HepG2 (cell line): ENCODE results near the gene FIBCD1. TPM values are rescaled to one million over a fixed set of nuclear protein-coding genes. Genes with fewer than 3 reads are reported as not detected.

ENCODE experiments used
- ATAC-seq: fragments of 200-7000 bp; cut with Tn5 transposase; 3 replicates; pipeline ENCODE4 v1.9.1; 2020; ENCODE audit warnings: mild to moderate bottlenecking, moderate library complexity
- BruUV-seq: library from RNA; stranded (reverse); fragments of 400-500 nt; replicated peaks from 2 replicates; lab custom pipeline; 2021; lab: Mats Ljungman, UMichigan
- CTCF ChIA-PET: fragments of 300-600 bp; formaldehyde crosslinking; extraction: SDS; loops from one replicate; lab custom pipeline; 2021; ENCODE audit warnings: low total read pairs, inconsistent platforms, low intra/inter-chr PET ratio; lab: Yijun Ruan, JAX
- POLR2A ChIA-PET: fragments of 350-600 bp; sonication (Branson Sonifier 250); formaldehyde crosslinking; loops from one replicate; lab custom pipeline; 2020; ENCODE audit warnings: antibody characterized with exemption, inconsistent platforms; lab: Yijun Ruan, JAX
- DNase-seq: peaks from one replicate; pipeline ENCODE4 v3.0.0-alpha.2; 2015; ENCODE audit warnings: low spot score
- FAIRE-seq: peaks from 3 replicates; lab custom pipeline; 2011; peaks lifted over from hg19 to GRCh38; lab: Jason Lieb, UNC
- H2AFZ ChIP-seq: one replicate; pipeline ENCODE4 v1.6.1; 2011; ENCODE audit warnings: low read length, inconsistent platforms
- H3K27ac ChIP-seq: fragments of 300-600 bp; 3 replicates; pipeline ENCODE4 v1.8.0; 2011; ENCODE audit warnings: mixed run types, mild to moderate bottlenecking, mixed read lengths, low read length, inconsistent platforms; ENCODE audit not compliant: insufficient read depth; ENCODE audit errors: extremely low read length
- H3K27me3 ChIP-seq, 2 experiments: fragments of 200-600 bp in 1 of 2; 2 replicates in 1 of 2; 3 replicates in 1 of 2; pipeline versions ENCODE4 v1.6.0 to v1.8.0; 2011; ENCODE audit warnings: low read length in 2 of 2, mild to moderate bottlenecking in 2 of 2, moderate library complexity in 2 of 2, inconsistent platforms in 1 of 2; ENCODE audit not compliant: insufficient read depth in 2 of 2, control insufficient read depth in 1 of 2
- H3K36me3 ChIP-seq, 2 experiments: fragments of 200-600 bp in 1 of 2; replicated peaks in 1 of 2; 2 replicates in 1 of 2; 3 replicates in 1 of 2; pipeline versions ENCODE4 v1.5.1 to v1.8.0; 2011; ENCODE audit warnings: low read length in 2 of 2, inconsistent platforms in 1 of 2; ENCODE audit not compliant: insufficient read depth in 2 of 2, control insufficient read depth in 1 of 2
- H3K4me1 ChIP-seq: 2 replicates; pipeline ENCODE4 v1.5.1; 2012; ENCODE audit warnings: low read length, inconsistent platforms; ENCODE audit not compliant: insufficient read depth
- H3K4me2 ChIP-seq: 2 replicates; pipeline ENCODE4 v1.6.0; 2011; ENCODE audit warnings: low read depth, low read length, inconsistent platforms
- H3K4me3 ChIP-seq, 3 experiments: fragments of 200-600 bp in 1 of 3; sonication (generic), shearing (Covaris generic) in 1 of 3; replicated peaks in 1 of 3; 2 replicates each; pipeline ENCODE4 v1.5.1; 2011 to 2016; ENCODE audit warnings: low read length in 3 of 3, inconsistent platforms in 2 of 3, low read depth in 2 of 3, mild to moderate bottlenecking in 2 of 3, control low read depth in 1 of 3, mixed read lengths in 1 of 3; ENCODE audit not compliant: insufficient read depth in 1 of 3
- H3K79me2 ChIP-seq: one replicate; pipeline ENCODE4 v1.6.1; 2011; ENCODE audit warnings: low read length, inconsistent platforms; ENCODE audit not compliant: insufficient read depth
- H3K9ac ChIP-seq: 2 replicates; pipeline ENCODE4 v1.6.0; 2011; ENCODE audit warnings: mild to moderate bottlenecking, low read depth, low read length, inconsistent platforms; ENCODE audit not compliant: insufficient read depth
- H3K9me3 ChIP-seq: 2 replicates; pipeline ENCODE4 v1.5.1; 2012; ENCODE audit warnings: mild to moderate bottlenecking, low read length
- H4K20me1 ChIP-seq: 2 replicates; pipeline ENCODE4 v1.6.0; 2011; ENCODE audit warnings: inconsistent platforms, mild to moderate bottlenecking, low read length, moderate library complexity; ENCODE audit not compliant: insufficient read depth
- BRD4 ChIP-seq: sonication (generic); formaldehyde crosslinking; IDR thresholded peaks from 2 replicates; pipeline ENCODE4 v1.4.0; 2020; ENCODE audit warnings: missing genetic modification reagents
- HOXA9 ChIP-seq: sonication (generic); formaldehyde crosslinking; IDR thresholded peaks from 2 replicates; pipeline ENCODE4 v1.8.1; 2022; ENCODE audit warnings: missing genetic modification reagents, mild to moderate bottlenecking, moderate library complexity, borderline replicate concordance
- KDM2A ChIP-seq: sonication (generic); formaldehyde crosslinking; IDR thresholded peaks from 2 replicates; pipeline ENCODE4 v1.4.0; 2020; ENCODE audit warnings: low read depth, missing genetic modification reagents, borderline replicate concordance
- MLLT10 ChIP-seq: sonication (generic); formaldehyde crosslinking; IDR thresholded peaks from 2 replicates; pipeline ENCODE4 v1.4.0; 2020; ENCODE audit warnings: missing genetic modification reagents
- PBX2 ChIP-seq: IDR thresholded peaks from 2 replicates; pipeline ENCODE4 v1.6.1; 2016; ENCODE audit warnings: control low read depth
- RFXAP ChIP-seq: sonication (generic); formaldehyde crosslinking; IDR thresholded peaks from 2 replicates; pipeline ENCODE4 v1.4.0; 2020; ENCODE audit warnings: missing genetic modification reagents, borderline replicate concordance
- SAP130 ChIP-seq: IDR thresholded peaks from 2 replicates; pipeline ENCODE4 v1.6.1; 2016; ENCODE audit warnings: low read depth
- SMYD3 ChIP-seq: sonication (generic); formaldehyde crosslinking; IDR thresholded peaks from 2 replicates; pipeline ENCODE4 v1.8.1; 2023; ENCODE audit warnings: mild to moderate bottlenecking, missing genetic modification reagents
- ZBTB21 ChIP-seq: sonication (generic); formaldehyde crosslinking; IDR thresholded peaks from 2 replicates; pipeline ENCODE4 v1.4.0; 2020; ENCODE audit warnings: missing genetic modification reagents
- ZNF660 ChIP-seq: sonication (generic); formaldehyde crosslinking; IDR thresholded peaks from 2 replicates; pipeline ENCODE4 v1.5.1; 2020; ENCODE audit warnings: mild to moderate bottlenecking, low read depth, missing genetic modification reagents, borderline replicate concordance
- WGBS: methylation state at CpG from one replicate; pipeline ENCODE4 v1.1.6; 2017; ENCODE audit warnings: low lambda C conversion rate; 5-methylcytosine and 5-hydroxymethylcytosine counted together
- in situ Hi-C: cut with HindIII; loops from 2 replicates; pipeline ENCODE4 v1.10.0; 2017; ENCODE audit warnings: low pct_unique_long_range_greater_than_20kb; ENCODE audit not compliant: extremely low pct_ligation_motif_present
- intact Hi-C: fragments of 100-400 bp; cut with micrococcal nuclease; formaldehyde crosslinking; loops from one replicate; pipeline ENCODE4 v1.10.0; 2022; ENCODE audit not compliant: unreplicated experiment
- polyA plus RNA-seq, 8 experiments: library from polyadenylated mRNA; depleted of rRNA in 3 of 8; stranded (reverse) in 7 of 8; unstranded in 1 of 8; fragments of >200 nt; fragmentation: Illumina TruSeq in 4 of 8; extraction: Trizol in 4 of 8; gene quantifications; 2 replicates each; pipeline versions ENCODE4 v1.2.1 to v1.2.3, GENCODE V29; 2011 to 2016; ENCODE audit warnings: low read depth in 4 of 8, missing spikeins in 1 of 8, mixed read lengths in 1 of 8; ENCODE audit not compliant: insufficient read depth in 1 of 8
- total RNA-seq, 5 experiments: library from RNA; depleted of rRNA; stranded (reverse); fragments of >200 nt; fragmentation: Illumina TruSeq; extraction: Trizol; gene quantifications; 2 replicates each; pipeline ENCODE4 v1.2.3, GENCODE V29; 2016; ENCODE audit warnings: low read depth in 1 of 5
- TF ChIP-seq, protein P1 (sequence below): sonication (generic); formaldehyde crosslinking; IDR thresholded peaks from 2 replicates; pipeline ENCODE4 v1.4.0; 2020; ENCODE audit warnings: missing genetic modification reagents, mild to moderate bottlenecking, borderline replicate concordance

Gene FIBCD1
- total and polyA plus RNA-seq, 2 of the 13 experiments (the other 11 are each of a cell fraction or from before 2014, with no cell fraction given), result 0.55 to 0.89 TPM

GRCh38 chr9:130861372-130862180 lies 77.5 kb downstream of the FIBCD1 start:
- no peak overlapping the region for H3K4me3 ChIP-seq
- TF ChIP-seq MLLT10 (CRISPR knock-in tag) (no peak), BRD4 (CRISPR knock-in tag) (no peak), RFXAP (CRISPR knock-in tag) (no peak), KDM2A (no peak), SMYD3 (no peak), PBX2 (no peak), SAP130 (no peak), HOXA9 (no peak), ZNF660 (CRISPR knock-in tag) (no peak), ZBTB21 (CRISPR knock-in tag) (no peak)
- TF ChIP-seq, protein P1, sequence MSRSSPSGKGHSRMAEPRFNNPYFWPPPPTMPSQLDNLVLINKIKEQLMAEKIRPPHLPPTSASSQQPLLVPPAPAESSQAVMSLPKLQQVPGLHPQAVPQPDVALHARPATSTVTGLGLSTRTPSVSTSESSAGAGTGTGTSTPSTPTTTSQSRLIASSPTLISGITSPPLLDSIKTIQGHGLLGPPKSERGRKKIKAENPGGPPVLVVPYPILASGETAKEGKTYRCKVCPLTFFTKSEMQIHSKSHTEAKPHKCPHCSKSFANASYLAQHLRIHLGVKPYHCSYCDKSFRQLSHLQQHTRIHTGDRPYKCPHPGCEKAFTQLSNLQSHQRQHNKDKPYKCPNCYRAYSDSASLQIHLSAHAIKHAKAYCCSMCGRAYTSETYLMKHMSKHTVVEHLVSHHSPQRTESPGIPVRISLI (CRISPR knock-in tag), result no peak
- TF ChIP-seq, all 625 proteins: peak for 0
- H2AFZ ChIP-seq, result no peak overlapping the region
- no TSS peak for BruUV-seq
- in situ Hi-C loops (loop anchor here (5.0 kb wide), 2 partner anchors 89 to 149 kb away; no protein-coding TSS in a partner anchor), intact Hi-C loops (no loop called here)
- ATAC-seq, result no peak
- no peak for FAIRE-seq
- peaks cover 10% of the 10 kb centered on the region for H4K20me1 ChIP-seq
- no peak overlapping the region for H3K27ac ChIP-seq
- DNase-seq, result no peak
- no peaks in the 10 kb centered on the region for H3K79me2 ChIP-seq
- H3K9me3 ChIP-seq, result no peaks in the 10 kb centered on the region
- no peaks in the 10 kb centered on the region for H3K27me3 ChIP-seq
- H3K4me2 ChIP-seq, result no peak overlapping the region
- no peak overlapping the region for H3K9ac ChIP-seq
- POLR2A ChIA-PET, result no interaction called here
- CTCF ChIA-PET, result no interaction called here
- 96% methylated on average over 8 of the region's 8 CpGs for WGBS
- H3K36me3 ChIP-seq, result peaks cover 21 to 71% of the 10 kb centered on the region in 2 experiments
- H3K4me1 ChIP-seq, result peaks cover 6% of the 10 kb centered on the region
